HG03139 (cell line): ENCODE measurements around the gene TRIP11.

Experiments
- ATAC-seq: cut with Tn5 transposase; IDR thresholded peaks from one replicate; pipeline ENCODE4 v1.9.1; 2021; ENCODE audit not compliant: unreplicated experiment

Gene TRIP11

GRCh38 chr14:91961297-91962220 is 78.3 kb downstream of the TRIP11 start:
- ATAC-seq = no peak

- ATAC-seq = no peak
Observed at GRCh38 chr14:91957876-91958313, 82.0 kb downstream of the TRIP11 start.

GRCh38 chr14:91956616-91957015 is 83.2 kb downstream of the TRIP11 start:
- no peak for ATAC-seq

- no peak for ATAC-seq
Observed at GRCh38 chr14:91955168-91955567, 84.7 kb downstream of the TRIP11 start.

GRCh38 chr14:91953170-91953985 is 86.5 kb downstream of the TRIP11 start:
- no peak for ATAC-seq

GRCh38 chr14:91947475-91948184 is 92.2 kb downstream of the TRIP11 start, which contains the start of gene FBLN5:
Gene FBLN5 (minus strand): TSS chr14:91947694. CDS start chr14:91947229, 465 bp downstream.
- no peak for ATAC-seq

GRCh38 chr14:91946622-91947474 is 93.0 kb downstream of the TRIP11 start:
- no peak for ATAC-seq

- ATAC-seq = no peak
Observed at GRCh38 chr14:91945751-91946621, 93.9 kb downstream of the TRIP11 start.

GRCh38 chr14:91942946-91943345 is 96.9 kb downstream of the TRIP11 start:
- no peak for ATAC-seq

GRCh38 chr14:91942128-91942527 is 97.7 kb downstream of the TRIP11 start:
- ATAC-seq = no peak

- ATAC-seq = no peak
Observed at GRCh38 chr14:91940209-91940608, 99.7 kb downstream of the TRIP11 start.

GRCh38 chr14:91935586-91935985 is 104.3 kb downstream of the TRIP11 start:
- ATAC-seq = no peak

GRCh38 chr14:91934554-91935285 is 105.1 kb downstream of the TRIP11 start:
- ATAC-seq = no peak

GRCh38 chr14:91931478-91932088 is 108.3 kb downstream of the TRIP11 start:
- ATAC-seq = no peak

- no peak for ATAC-seq
Observed at GRCh38 chr14:91929700-91930099, 110.2 kb downstream of the TRIP11 start.

GRCh38 chr14:91927800-91928199 is 112.1 kb downstream of the TRIP11 start:
- no peak for ATAC-seq

- ATAC-seq = no peak
Observed at GRCh38 chr14:91927191-91927590, 112.7 kb downstream of the TRIP11 start.
